WTC11 (cell line): Measurements from ENCODE around the gene HUS1. TPM values are rescaled to one million over a fixed set of nuclear protein-coding genes. Genes with fewer than 3 reads are reported as not detected.

ENCODE experiments used
- ATAC-seq: fragments of 200-7000 bp; cut with Tn5 transposase; 2 replicates; pipeline ENCODE4 v1.10.0; 2021; ENCODE audit warnings: mild to moderate bottlenecking, moderate library complexity
- CTCF ChIA-PET: fragments of 300-600 bp; sonication (Branson Sonifier 250); formaldehyde crosslinking; loops from one replicate; lab custom pipeline; 2021; ENCODE audit warnings: antibody characterized with exemption; lab: Charles Lee
- POLR2A ChIA-PET: fragments of 350-600 bp; sonication (Branson Sonifier 250); formaldehyde crosslinking; loops from one replicate; lab custom pipeline; 2021; ENCODE audit warnings: antibody characterized with exemption; lab: Charles Lee
- DNase-seq: peaks from one replicate; pipeline ENCODE4 v3.0.0; 2021; ENCODE audit warnings: low spot score
- H3K27ac Mint-ChIP-seq: 2 replicates; pipeline ENCODE4 v1.8.0; 2021; ENCODE audit warnings: mixed read lengths
- H3K27me3 Mint-ChIP-seq: 2 replicates; pipeline ENCODE4 v1.8.0; 2021; ENCODE audit warnings: low read depth, mild to moderate bottlenecking, moderate library complexity, mixed read lengths
- H3K36me3 Mint-ChIP-seq: 2 replicates; pipeline ENCODE4 v1.8.0; 2021; ENCODE audit warnings: mixed read lengths
- H3K4me1 Mint-ChIP-seq: 2 replicates; pipeline ENCODE4 v1.8.0; 2022; ENCODE audit warnings: mixed read lengths
- H3K4me3 Mint-ChIP-seq: 2 replicates; pipeline ENCODE4 v1.8.0; 2021; ENCODE audit warnings: mild to moderate bottlenecking, moderate library complexity, mixed read lengths
- H3K9me3 Mint-ChIP-seq: 2 replicates; pipeline ENCODE4 v1.8.0; 2021; ENCODE audit warnings: mixed read lengths
- AFF4 ChIP-seq: sonication (generic); formaldehyde crosslinking; IDR thresholded peaks from 2 replicates; pipeline ENCODE4 v1.8.1; 2023; ENCODE audit warnings: mild to moderate bottlenecking, missing genetic modification reagents, borderline replicate concordance
- AR ChIP-seq: fragments of 250-450 bp; sonication (Bioruptor Pico); IDR thresholded peaks from 2 replicates; pipeline ENCODE4 v1.9.0; 2021; ENCODE audit warnings: mild to moderate bottlenecking
- CBFB ChIP-seq: sonication (generic); formaldehyde crosslinking; IDR thresholded peaks from 2 replicates; pipeline ENCODE4 v1.8.1; 2022; ENCODE audit warnings: mild to moderate bottlenecking, low read depth, missing genetic modification reagents
- ELF4 ChIP-seq: sonication (generic); formaldehyde crosslinking; IDR thresholded peaks from 2 replicates; pipeline ENCODE4 v1.8.1; 2022; ENCODE audit warnings: low read depth, mild to moderate bottlenecking, moderate library complexity, missing genetic modification reagents
- ESRRA ChIP-seq: sonication (generic); formaldehyde crosslinking; IDR thresholded peaks from 2 replicates; pipeline ENCODE4 v1.8.1; 2022; ENCODE audit warnings: mild to moderate bottlenecking, missing genetic modification reagents, borderline replicate concordance
- JUN ChIP-seq: sonication (generic); formaldehyde crosslinking; IDR thresholded peaks from 2 replicates; pipeline ENCODE4 v1.8.0; 2023; ENCODE audit warnings: mild to moderate bottlenecking, missing genetic modification reagents
- MYBL2 ChIP-seq: sonication (generic); formaldehyde crosslinking; IDR thresholded peaks from 2 replicates; pipeline ENCODE4 v1.8.1; 2023; ENCODE audit warnings: mild to moderate bottlenecking, moderate library complexity, missing genetic modification reagents
- NR1H2 ChIP-seq: sonication (generic); formaldehyde crosslinking; IDR thresholded peaks from 2 replicates; pipeline ENCODE4 v1.9.0; 2021; ENCODE audit warnings: mild to moderate bottlenecking, moderate library complexity, missing genetic modification reagents
- RELA ChIP-seq: sonication (generic); formaldehyde crosslinking; IDR thresholded peaks from 2 replicates; pipeline ENCODE4 v1.8.1; 2022; ENCODE audit warnings: missing genetic modification reagents, mild to moderate bottlenecking, borderline replicate concordance
- SP1 ChIP-seq: sonication (generic); formaldehyde crosslinking; conservative IDR thresholded peaks from 2 replicates; pipeline ENCODE4 v1.8.1; 2022; ENCODE audit warnings: missing genetic modification reagents
- TEAD4 ChIP-seq: sonication (generic); formaldehyde crosslinking; IDR thresholded peaks from 2 replicates; pipeline ENCODE4 v1.8.0; 2022; ENCODE audit warnings: mild to moderate bottlenecking, missing genetic modification reagents
- ZNF232 ChIP-seq: sonication (generic); formaldehyde crosslinking; IDR thresholded peaks from 2 replicates; pipeline ENCODE4 v1.8.0; 2022; ENCODE audit warnings: mild to moderate bottlenecking, missing genetic modification reagents
- ZNF263 ChIP-seq: sonication (generic); formaldehyde crosslinking; IDR thresholded peaks from 2 replicates; pipeline ENCODE4 v1.8.1; 2022; ENCODE audit warnings: low read depth, mild to moderate bottlenecking, moderate library complexity, missing genetic modification reagents
- ZNF423 ChIP-seq: fragments of 250-450 bp; sonication (Bioruptor Pico); IDR thresholded peaks from 2 replicates; pipeline ENCODE4 v2.1.2; 2022; ENCODE audit warnings: mild to moderate bottlenecking, moderate library complexity
- ZNF512 ChIP-seq: sonication (generic); formaldehyde crosslinking; IDR thresholded peaks from 2 replicates; pipeline ENCODE4 v1.8.1; 2022; ENCODE audit warnings: missing genetic modification reagents, borderline replicate concordance
- total RNA-seq: library from RNA; stranded (reverse); gene quantifications from 3 replicates; pipeline ENCODE4 v1.2.3, GENCODE V29; 2021
- TF ChIP-seq, protein P1 (sequence below): sonication (generic); formaldehyde crosslinking; IDR thresholded peaks from 2 replicates; pipeline ENCODE4 v1.8.0; 2023; ENCODE audit warnings: mild to moderate bottlenecking, missing genetic modification reagents
- TF ChIP-seq, protein P2 (sequence below): sonication (generic); formaldehyde crosslinking; IDR thresholded peaks from 2 replicates; pipeline ENCODE4 v1.8.1; 2022; ENCODE audit warnings: low read depth, mild to moderate bottlenecking, moderate library complexity, missing genetic modification reagents, borderline replicate concordance

Gene HUS1
- total RNA-seq, 1 experiment from 2014 or later = 33.4 TPM

GRCh38 chr7:47932016-47932415, 47.4 kb downstream of the HUS1 start:
- no peak for ATAC-seq
- CTCF ChIA-PET = interaction anchor here (0.5 to 1.2 kb wide), 2 partner anchors 13 to 351 kb away, joined by 4 to 5 read pairs; no protein-coding TSS in a partner anchor

GRCh38 chr7:47931005-47932004, 48.1 kb downstream of the HUS1 start:
- Mint-ChIP-seq H3K36me3 (peaks cover under 1% of the 10 kb centered on the region; the same call in 1 of the 2 replicates), H3K27me3 (no peaks in the 10 kb centered on the region; the same call in 1 of the 2 replicates)
- no peak for ATAC-seq
- TF ChIP-seq, protein P1, sequence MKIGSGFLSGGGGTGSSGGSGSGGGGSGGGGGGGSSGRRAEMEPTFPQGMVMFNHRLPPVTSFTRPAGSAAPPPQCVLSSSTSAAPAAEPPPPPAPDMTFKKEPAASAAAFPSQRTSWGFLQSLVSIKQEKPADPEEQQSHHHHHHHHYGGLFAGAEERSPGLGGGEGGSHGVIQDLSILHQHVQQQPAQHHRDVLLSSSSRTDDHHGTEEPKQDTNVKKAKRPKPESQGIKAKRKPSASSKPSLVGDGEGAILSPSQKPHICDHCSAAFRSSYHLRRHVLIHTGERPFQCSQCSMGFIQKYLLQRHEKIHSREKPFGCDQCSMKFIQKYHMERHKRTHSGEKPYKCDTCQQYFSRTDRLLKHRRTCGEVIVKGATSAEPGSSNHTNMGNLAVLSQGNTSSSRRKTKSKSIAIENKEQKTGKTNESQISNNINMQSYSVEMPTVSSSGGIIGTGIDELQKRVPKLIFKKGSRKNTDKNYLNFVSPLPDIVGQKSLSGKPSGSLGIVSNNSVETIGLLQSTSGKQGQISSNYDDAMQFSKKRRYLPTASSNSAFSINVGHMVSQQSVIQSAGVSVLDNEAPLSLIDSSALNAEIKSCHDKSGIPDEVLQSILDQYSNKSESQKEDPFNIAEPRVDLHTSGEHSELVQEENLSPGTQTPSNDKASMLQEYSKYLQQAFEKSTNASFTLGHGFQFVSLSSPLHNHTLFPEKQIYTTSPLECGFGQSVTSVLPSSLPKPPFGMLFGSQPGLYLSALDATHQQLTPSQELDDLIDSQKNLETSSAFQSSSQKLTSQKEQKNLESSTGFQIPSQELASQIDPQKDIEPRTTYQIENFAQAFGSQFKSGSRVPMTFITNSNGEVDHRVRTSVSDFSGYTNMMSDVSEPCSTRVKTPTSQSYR (CRISPR knock-in tag) = no peak
- TF ChIP-seq RELA (CRISPR knock-in tag) (no peak), SP1 (CRISPR knock-in tag) (no peak), ZNF232 (CRISPR knock-in tag) (no peak), ZNF263 (CRISPR knock-in tag) (no peak), ZNF512 (CRISPR knock-in tag) (no peak), ELF4 (CRISPR knock-in tag) (no peak)
- TF ChIP-seq, all 79 proteins: peak for 0
- ChIA-PET POLR2A (no interaction called here), CTCF (interaction anchor here (1.2 kb wide), 1 partner anchor 14 kb away, joined by 5 read pairs; no protein-coding TSS in a partner anchor)
- peaks cover 10% of the 10 kb centered on the region for H3K9me3 Mint-ChIP-seq
- no peak overlapping the region for H3K27ac Mint-ChIP-seq
- DNase-seq = no peak
- no peak overlapping the region for H3K4me3 Mint-ChIP-seq
- H3K4me1 Mint-ChIP-seq = peaks cover 6% of the 10 kb centered on the region

More at GRCh38 chr7:47932016-47932415, 47.4 kb downstream of the HUS1 start:
- Mint-ChIP-seq H3K9me3 (peaks cover 4% of the 10 kb centered on the region), H3K4me3 (no peak overlapping the region), H3K4me1 (peaks cover 13% of the 10 kb centered on the region), H3K27me3 (no peaks in the 10 kb centered on the region; the same call in 1 of the 2 replicates), H3K27ac (no peak overlapping the region), H3K36me3 (no peaks in the 10 kb centered on the region)
- POLR2A ChIA-PET = no interaction called here
- TF ChIP-seq ZNF423 (CRISPR knock-in tag) = no peak
- TF ChIP-seq, protein P2, sequence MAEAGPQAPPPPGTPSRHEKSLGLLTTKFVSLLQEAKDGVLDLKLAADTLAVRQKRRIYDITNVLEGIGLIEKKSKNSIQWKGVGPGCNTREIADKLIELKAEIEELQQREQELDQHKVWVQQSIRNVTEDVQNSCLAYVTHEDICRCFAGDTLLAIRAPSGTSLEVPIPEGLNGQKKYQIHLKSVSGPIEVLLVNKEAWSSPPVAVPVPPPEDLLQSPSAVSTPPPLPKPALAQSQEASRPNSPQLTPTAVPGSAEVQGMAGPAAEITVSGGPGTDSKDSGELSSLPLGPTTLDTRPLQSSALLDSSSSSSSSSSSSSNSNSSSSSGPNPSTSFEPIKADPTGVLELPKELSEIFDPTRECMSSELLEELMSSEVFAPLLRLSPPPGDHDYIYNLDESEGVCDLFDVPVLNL (CRISPR knock-in tag) = no peak
- no peak for TF ChIP-seq JUN (CRISPR knock-in tag)
- no peak for TF ChIP-seq ELF4 (CRISPR knock-in tag)
- no peak for TF ChIP-seq NR1H2 (CRISPR knock-in tag)
- no peak for DNase-seq

DNA sequence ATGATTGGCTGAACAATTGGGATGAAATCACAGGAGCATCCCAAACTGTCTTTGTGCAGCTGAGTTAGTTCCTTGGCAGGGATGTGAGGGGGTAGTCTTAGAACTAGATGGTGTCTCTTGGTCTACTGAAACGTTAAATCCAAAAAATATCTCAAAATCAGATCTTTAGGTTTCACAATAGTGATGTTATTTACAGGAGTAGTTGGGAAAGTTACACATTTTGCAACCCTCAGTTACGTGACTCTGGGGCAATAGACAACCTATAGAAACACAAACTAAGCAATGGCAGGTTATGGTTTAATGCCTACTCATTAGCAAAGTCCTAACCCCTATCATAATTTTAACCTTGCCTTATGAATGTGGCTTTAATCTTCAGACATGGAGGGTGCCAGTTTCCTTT, 55.1 kb downstream of the HUS1 start:
- H3K9me3 Mint-ChIP-seq = peaks cover 56% of the 10 kb centered on the region
- H3K4me1 Mint-ChIP-seq = peaks cover 6% of the 10 kb centered on the region
- DNase-seq (no peak), ATAC-seq (no peak)
- peaks cover 19% of the 10 kb centered on the region for H3K36me3 Mint-ChIP-seq
- CTCF ChIA-PET = no interaction called here
- POLR2A ChIA-PET = no interaction called here
- no peak overlapping the region for H3K27ac Mint-ChIP-seq
- H3K4me3 Mint-ChIP-seq = no peak overlapping the region
- H3K27me3 Mint-ChIP-seq = no peaks in the 10 kb centered on the region; the same call in 1 of the 2 replicates
- no peak for TF ChIP-seq TEAD4 (CRISPR knock-in tag)
- TF ChIP-seq AR (CRISPR knock-in tag) = no peak
- TF ChIP-seq AFF4 (CRISPR knock-in tag) = no peak
- TF ChIP-seq MYBL2 (CRISPR knock-in tag) = no peak
- TF ChIP-seq CBFB (CRISPR knock-in tag) = no peak
- TF ChIP-seq ESRRA (CRISPR knock-in tag) = no peak
